ENCODE measurements around the gene LSS. TPM values are rescaled to one million over a fixed set of nuclear protein-coding genes. Genes with fewer than 3 reads are reported as not detected.

LSS gene
- total and polyA plus RNA-seq, 4 donors = 27.6 to 194 (median 89.3) TPM

- TF ChIP-seq RXRA (IDR thresholded peaks at IDR 0.05) = no peak
- TF ChIP-seq TAF1 (conservative IDR thresholded peaks at IDR 0.05) = no peak
Measured at GRCh38 chr21:46149205-46149901, 79.2 kb downstream of the LSS start (continued).

GRCh38 chr21:46148106-46148505 is 80.5 kb downstream of the LSS start:
- peaks cover 23 to 43% (median 34%) of the 10 kb centered on the region in 4 donors for H3K36me3 ChIP-seq (ENCODE audit: control insufficient read depth in 4 of 4, insufficient read depth in 3 of 4, low read depth in 1 of 4, low read length in 3 of 4)
- WGBS = 90% methylated on average over 11 of the region's 11 CpGs

More at GRCh38 chr21:46148106-46148505, 80.5 kb downstream of the LSS start:
- no peak for DNase-seq (ENCODE audit: low spot score)
- Histone ChIP-seq H3K4me3 (ENCODE audit: low read depth in 1 of 3, low read length in 3 of 3) (no peak overlapping the region), H3K27ac (ENCODE audit: low read depth in 1 of 2, low read length in 2 of 2) (no peak overlapping the region), H3K9me3 (ENCODE audit: control insufficient read depth in 4 of 4, low read length in 3 of 4) (peaks cover 0 to 3% (median 0%) of the 10 kb centered on the region in 4 donors), H3K27me3 (ENCODE audit: control insufficient read depth in 4 of 4, insufficient read depth in 4 of 4, low read length in 3 of 4) (no peaks in the 10 kb centered on the region), H3K9ac (ENCODE audit: low read depth in 1 of 2, low read length in 2 of 2) (no peak overlapping the region), H3K4me1 (ENCODE audit: control insufficient read depth in 4 of 4, insufficient read depth in 4 of 4, low read length in 3 of 4) (peaks cover 2 to 21% (median 9%) of the 10 kb centered on the region in 4 donors)
- no peak for TF ChIP-seq ZBTB33 (IDR thresholded peaks at IDR 0.05)
- no peak for TF ChIP-seq ATF3 (IDR thresholded peaks at IDR 0.05)
- TF ChIP-seq SP1 (IDR thresholded peaks at IDR 0.05) = no peak
- no peak for TF ChIP-seq REST (IDR thresholded peaks at IDR 0.05)
